Smooth muscle cell (in vitro differentiated cells): ENCODE measurements around the gene SLC25A24. TPM values are rescaled to one million over a fixed set of nuclear protein-coding genes. Genes with fewer than 3 reads are reported as not detected.
A peak's percentile ranks its signal among the peaks of the same experiment; 100 is the strongest.

ENCODE experiments used
- DNase-seq: peaks from one replicate; lab custom pipeline; 2025; ENCODE audit not compliant: unreplicated experiment; lab: John Stamatoyannopoulos, UW
- H2AFZ ChIP-seq: fragments of 200-600 bp; sonication (generic); 2 replicates; pipeline ENCODE4 v1.6.0; 2016; ENCODE audit warnings: antibody characterized with exemption, low read depth, mild to moderate bottlenecking
- H3F3A ChIP-seq: fragments of 200-600 bp; sonication (generic); 2 replicates; pipeline ENCODE4 v1.6.0; 2017; ENCODE audit warnings: antibody characterized with exemption, low read depth
- H3K27ac ChIP-seq: fragments of 200-600 bp; sonication (generic); 2 replicates; pipeline ENCODE4 v1.5.1; 2016; ENCODE audit warnings: low read depth, mild to moderate bottlenecking
- H3K27me3 ChIP-seq: fragments of 200-600 bp; sonication (generic); 2 replicates; pipeline ENCODE4 v1.6.1; 2016; ENCODE audit warnings: low read depth, mild to moderate bottlenecking
- H3K36me3 ChIP-seq: fragments of 200-600 bp; sonication (generic); 2 replicates; pipeline ENCODE4 v1.5.1; 2016; ENCODE audit warnings: low read depth
- H3K4me1 ChIP-seq: fragments of 200-600 bp; sonication (generic); 2 replicates; pipeline ENCODE4 v1.5.1; 2016; ENCODE audit warnings: low read depth
- H3K4me2 ChIP-seq: fragments of 200-600 bp; sonication (generic); 2 replicates; pipeline ENCODE4 v1.6.0; 2016; ENCODE audit warnings: mild to moderate bottlenecking
- H3K4me3 ChIP-seq: fragments of 200-600 bp; sonication (generic); 2 replicates; pipeline ENCODE4 v1.5.1; 2016; ENCODE audit warnings: mild to moderate bottlenecking
- H3K79me2 ChIP-seq: fragments of 200-600 bp; sonication (generic); 2 replicates; pipeline ENCODE4 v1.6.0; 2016; ENCODE audit warnings: low read depth, mild to moderate bottlenecking
- H3K9ac ChIP-seq: fragments of 200-600 bp; sonication (generic); 2 replicates; pipeline ENCODE4 v1.6.0; 2016; ENCODE audit warnings: low read depth
- H3K9me3 ChIP-seq: fragments of 200-600 bp; sonication (generic); replicated peaks from 2 replicates; pipeline ENCODE4 v1.5.1; 2016; ENCODE audit warnings: low read depth
- H4K20me1 ChIP-seq: fragments of 200-600 bp; sonication (generic); 2 replicates; pipeline ENCODE4 v1.6.0; 2016; ENCODE audit warnings: low read depth
- WGBS: methylation state at CpG from one replicate; pipeline ENCODE4 v1.1.7; 2016; ENCODE audit warnings: low lambda C conversion rate; 5-methylcytosine and 5-hydroxymethylcytosine counted together
- polyA plus RNA-seq: library from polyadenylated mRNA; unstranded; fragments of >200 nt; fragmentation: Nextera tagmentation; extraction: Ambion mirVana; gene quantifications from 2 replicates; pipeline ENCODE4 v1.2.1, GENCODE V29; 2016
- total RNA-seq: library from RNA; depleted of rRNA; stranded (reverse); fragments of >200 nt; gene quantifications from 2 replicates; pipeline ENCODE4 v1.2.3, GENCODE V29; 2014
- TF ChIP-seq, protein P1 (sequence below): fragments of 200-600 bp; sonication (generic); IDR thresholded peaks from 2 replicates; pipeline ENCODE4 v1.5.1; 2017; ENCODE audit warnings: borderline replicate concordance, mild to moderate bottlenecking, antibody characterized with exemption; ENCODE audit not compliant: insufficient read depth, poor library complexity, severe bottlenecking

SLC25A24 gene
- total and polyA plus RNA-seq, 2 experiments from 2014 or later = 30.8 to 69.9 TPM

- Histone ChIP-seq H3K36me3 (peaks cover 6% of the 10 kb centered on the region), H2AFZ (peak overlapping the region; percentile 99), H3K9ac (peak overlapping the region; percentile 56), H3K4me1 (peaks cover 8% of the 10 kb centered on the region), H4K20me1 (peaks cover 33% of the 10 kb centered on the region), H3K4me3 (peak overlapping the region; percentile 98), H3K9me3 (no peaks in the 10 kb centered on the region), H3K27me3 (no peaks in the 10 kb centered on the region), H3F3A (peaks cover 6% of the 10 kb centered on the region), H3K4me2 (peak overlapping the region; percentile 84), H3K79me2 (peaks cover 57% of the 10 kb centered on the region), H3K27ac (peak overlapping the region; percentile 61)
- no peak for DNase-seq
- TF ChIP-seq, protein P1, sequence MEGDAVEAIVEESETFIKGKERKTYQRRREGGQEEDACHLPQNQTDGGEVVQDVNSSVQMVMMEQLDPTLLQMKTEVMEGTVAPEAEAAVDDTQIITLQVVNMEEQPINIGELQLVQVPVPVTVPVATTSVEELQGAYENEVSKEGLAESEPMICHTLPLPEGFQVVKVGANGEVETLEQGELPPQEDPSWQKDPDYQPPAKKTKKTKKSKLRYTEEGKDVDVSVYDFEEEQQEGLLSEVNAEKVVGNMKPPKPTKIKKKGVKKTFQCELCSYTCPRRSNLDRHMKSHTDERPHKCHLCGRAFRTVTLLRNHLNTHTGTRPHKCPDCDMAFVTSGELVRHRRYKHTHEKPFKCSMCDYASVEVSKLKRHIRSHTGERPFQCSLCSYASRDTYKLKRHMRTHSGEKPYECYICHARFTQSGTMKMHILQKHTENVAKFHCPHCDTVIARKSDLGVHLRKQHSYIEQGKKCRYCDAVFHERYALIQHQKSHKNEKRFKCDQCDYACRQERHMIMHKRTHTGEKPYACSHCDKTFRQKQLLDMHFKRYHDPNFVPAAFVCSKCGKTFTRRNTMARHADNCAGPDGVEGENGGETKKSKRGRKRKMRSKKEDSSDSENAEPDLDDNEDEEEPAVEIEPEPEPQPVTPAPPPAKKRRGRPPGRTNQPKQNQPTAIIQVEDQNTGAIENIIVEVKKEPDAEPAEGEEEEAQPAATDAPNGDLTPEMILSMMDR = no peak
- 3% methylated on average over 9 of the region's 9 CpGs for WGBS
Measured at GRCh38 chr1:108199201-108199691, 897 bp downstream of the SLC25A24 start.

DNA sequence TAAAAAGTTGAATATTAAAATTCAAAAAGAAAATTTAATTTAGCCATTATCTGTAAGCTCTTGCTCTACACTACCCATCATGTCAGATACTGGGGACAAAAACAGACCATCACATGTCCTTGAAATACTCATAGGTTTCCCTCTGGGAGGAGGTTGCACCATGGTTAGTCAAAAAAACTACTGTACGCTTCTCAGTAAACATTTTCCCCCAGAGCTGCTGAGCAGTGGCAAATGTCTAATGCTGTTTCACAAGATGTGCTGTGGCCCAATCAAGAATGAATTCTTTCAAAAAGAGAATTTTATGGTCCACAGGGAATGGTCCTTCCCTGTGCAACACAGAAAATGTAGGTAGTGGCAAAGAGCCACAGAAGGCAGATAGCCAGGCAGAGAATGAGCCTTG, 6.1 kb downstream of the SLC25A24 start:
- Histone ChIP-seq H3K79me2 (peaks cover 98% of the 10 kb centered on the region), H4K20me1 (peaks cover 60% of the 10 kb centered on the region), H3K36me3 (peaks cover 23% of the 10 kb centered on the region), H3K9ac (no peak overlapping the region), H3K4me3 (no peak overlapping the region), H2AFZ (no peak overlapping the region), H3K4me2 (no peak overlapping the region), H3K4me1 (peaks cover 8% of the 10 kb centered on the region), H3K27ac (no peak overlapping the region), H3K27me3 (no peaks in the 10 kb centered on the region), H3F3A (no peaks in the 10 kb centered on the region), H3K9me3 (no peaks in the 10 kb centered on the region)
- 95% methylated on average over 1 of the region's 1 CpG for WGBS
- TF ChIP-seq, protein P1 = no peak
- no peak for DNase-seq

GRCh38 chr1:108193333-108193732, 6.8 kb downstream of the SLC25A24 start:
- no peak for DNase-seq
- H3K9me3 ChIP-seq = no peaks in the 10 kb centered on the region
- 100% methylated on average over 1 of the region's 1 CpG for WGBS
- no peak overlapping the region for H3K9ac ChIP-seq
- peaks cover under 1% of the 10 kb centered on the region for H3K4me1 ChIP-seq
- H3K27ac ChIP-seq = no peak overlapping the region
- no peak overlapping the region for H3K4me3 ChIP-seq
- H3K4me2 ChIP-seq = no peak overlapping the region
- TF ChIP-seq, protein P1 = no peak
- peaks cover 62% of the 10 kb centered on the region for H4K20me1 ChIP-seq
- no peak overlapping the region for H2AFZ ChIP-seq
- H3K36me3 ChIP-seq = peaks cover 23% of the 10 kb centered on the region
- H3K79me2 ChIP-seq = peaks cover 98% of the 10 kb centered on the region
- no peaks in the 10 kb centered on the region for H3K27me3 ChIP-seq
- H3F3A ChIP-seq = no peaks in the 10 kb centered on the region

DNA sequence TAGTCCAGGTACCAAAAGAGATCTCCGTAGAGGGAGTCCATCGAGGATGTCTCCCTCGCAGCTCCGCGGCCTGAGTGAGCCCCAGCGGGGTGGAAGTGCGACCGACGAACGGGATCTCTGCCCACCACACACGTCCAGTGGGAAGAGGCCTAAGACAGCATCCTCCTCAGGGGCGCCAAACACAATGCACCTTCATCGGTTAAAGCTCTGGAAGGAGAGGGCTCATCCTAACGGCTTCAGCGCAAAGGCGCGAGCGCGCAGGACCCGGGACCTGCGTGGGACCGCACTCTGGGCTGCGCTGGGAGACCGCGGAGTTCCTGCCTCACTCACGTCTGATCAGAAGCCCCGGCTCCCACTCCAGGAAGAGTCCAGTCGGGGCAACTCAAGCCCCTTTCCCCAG, 7.6 kb downstream of the SLC25A24 start:
- H4K20me1 ChIP-seq = peaks cover 63% of the 10 kb centered on the region
- DNase-seq = no peak

More for the DNA sequence above, 7.6 kb downstream of the SLC25A24 start:
- H3K9ac ChIP-seq = no peak overlapping the region
- H2AFZ ChIP-seq = no peak overlapping the region
- WGBS = 98% methylated on average over 28 of the region's 28 CpGs
- no peak overlapping the region for H3K4me3 ChIP-seq
- no peaks in the 10 kb centered on the region for H3K4me1 ChIP-seq
- H3K36me3 ChIP-seq = peaks cover 23% of the 10 kb centered on the region
- no peaks in the 10 kb centered on the region for H3K27me3 ChIP-seq
- H3K27ac ChIP-seq = no peak overlapping the region
- H3K9me3 ChIP-seq = no peaks in the 10 kb centered on the region
- peaks cover 98% of the 10 kb centered on the region for H3K79me2 ChIP-seq
- H3K4me2 ChIP-seq = no peak overlapping the region
- TF ChIP-seq, protein P1 = no peak
- H3F3A ChIP-seq = no peaks in the 10 kb centered on the region
